Lower leg skin (tissue), 3 donors: ENCODE measurements around the gene FHOD3.

ENCODE experiments used
- CTCF ChIP-seq, 3 donors: fragments of 450-650 bp; IDR thresholded peaks; one replicate each; pipeline ENCODE4 v1.5.1; 2016; ENCODE audit warnings: antibody characterized with exemption in 3 of 3, mild to moderate bottlenecking in 3 of 3, moderate library complexity in 2 of 3
- POLR2A ChIP-seq, 2 donors: fragments of 450-650 bp; IDR thresholded peaks; one replicate each; pipeline ENCODE4 v1.6.1; 2016 to 2017; ENCODE audit warnings: antibody characterized with exemption in 2 of 2, mild to moderate bottlenecking in 1 of 2, moderate library complexity in 1 of 2

GRCh38 chr18:36459786-36460185, 162.3 kb downstream of the FHOD3 start:
- TF ChIP-seq CTCF (IDR thresholded peaks at IDR 0.05): no peak
- TF ChIP-seq POLR2A (IDR thresholded peaks at IDR 0.05): no peak
